HCT116 (cell line): Measurements from ENCODE around the gene BCAR3. TPM values are rescaled to one million over a fixed set of nuclear protein-coding genes. Genes with fewer than 3 reads are reported as not detected.

ENCODE experiments used
- ATAC-seq: fragments of 200-7000 bp; cut with Tn5 transposase; 2 replicates; pipeline ENCODE4 v1.9.1; 2020; ENCODE audit warnings: mild to moderate bottlenecking, moderate library complexity
- BruUV-seq: library from RNA; stranded (reverse); fragments of 400-500 nt; replicated peaks from 2 replicates; lab custom pipeline; 2021; lab: Mats Ljungman, UMichigan
- CTCF ChIA-PET: fragments of 300-600 bp; sonication (Branson Sonifier 250); formaldehyde crosslinking; loops from one replicate; lab custom pipeline; 2021; ENCODE audit warnings: antibody characterized with exemption; lab: Charles Lee
- POLR2A ChIA-PET: fragments of 300-600, 350-600 bp; sonication (Branson Sonifier 250); formaldehyde crosslinking; loops from one replicate; lab custom pipeline; 2021; ENCODE audit warnings: antibody characterized with exemption; lab: Charles Lee
- RAD21 ChIA-PET, 2 experiments: fragments of 300-600 bp; sonication (Branson Sonifier 250); formaldehyde crosslinking; loops; one replicate each; lab custom pipeline; 2023; ENCODE audit warnings: low total read pairs in 2 of 2; ENCODE audit not compliant: uncharacterized antibody in 2 of 2, unreplicated experiment in 2 of 2, low non-redundant PET in 1 of 2; lab: Charles Lee
- DNase-seq: peaks from one replicate; pipeline ENCODE4 v3.0.0-alpha.2; 2010; ENCODE audit warnings: low read depth, low spot score
- H2AFZ ChIP-seq: fragments of 200-600 bp; shearing (Covaris generic), sonication (generic); 2 replicates; pipeline ENCODE4 v1.6.1; 2017; ENCODE audit warnings: low read depth, mixed run types, mixed read lengths, antibody characterized with exemption, low read length; ENCODE audit not compliant: poor library complexity, severe bottlenecking
- H3K27ac ChIP-seq: 2 replicates; pipeline ENCODE4 v1.5.1; 2012; ENCODE audit warnings: low read depth, low read length
- H3K27me3 ChIP-seq: fragments of 200-600 bp; sonication (generic); 2 replicates; pipeline ENCODE4 v1.6.1; 2016; ENCODE audit warnings: mixed run types, low read length, mixed read lengths; ENCODE audit not compliant: insufficient read depth
- H3K36me3 ChIP-seq, 2 experiments: fragments of 200-500 bp in 1 of 2; fragments of 200-600 bp in 1 of 2; sonication (Bioruptor generic) in 1 of 2; sonication (generic) in 1 of 2; 2 replicates each; pipeline versions ENCODE4 v1.5.1 to v1.6.1; 2014 to 2016; ENCODE audit warnings: low read length in 2 of 2, inconsistent platforms in 1 of 2, mixed read lengths in 1 of 2, mixed run types in 1 of 2; ENCODE audit not compliant: insufficient read depth in 2 of 2, control insufficient read depth in 1 of 2
- H3K4me1 ChIP-seq, 2 experiments: fragments of 200-600 bp in 1 of 2; sonication (generic) in 1 of 2; 2 replicates each; pipeline versions ENCODE4 v1.5.1 to v1.6.1; 2012 to 2017; ENCODE audit warnings: low read length in 2 of 2, inconsistent platforms in 1 of 2, mild to moderate bottlenecking in 1 of 2, mixed read lengths in 1 of 2, mixed run types in 1 of 2, moderate library complexity in 1 of 2; ENCODE audit not compliant: insufficient read depth in 2 of 2, control insufficient read depth in 1 of 2
- H3K4me2 ChIP-seq: fragments of 200-600 bp; sonication (generic); 2 replicates; pipeline ENCODE4 v1.6.1; 2017; ENCODE audit warnings: mixed run types, low read length, mixed read lengths
- H3K4me3 ChIP-seq, 2 experiments: fragments of 200-600 bp in 1 of 2; sonication (generic) in 1 of 2; replicated peaks in 1 of 2; 2 replicates each; pipeline ENCODE4 v1.5.1; 2011 to 2016; ENCODE audit warnings: low read length in 2 of 2, control low read depth in 1 of 2, low read depth in 1 of 2, mild to moderate bottlenecking in 1 of 2, mixed read lengths in 1 of 2, mixed run types in 1 of 2
- H3K79me2 ChIP-seq: fragments of 200-600 bp; sonication (generic); 2 replicates; pipeline ENCODE4 v1.6.1; 2017; ENCODE audit warnings: mild to moderate bottlenecking, mixed run types, low read length, moderate library complexity, mixed read lengths; ENCODE audit not compliant: insufficient read depth
- H3K9ac ChIP-seq: fragments of 200-600 bp; sonication (generic); 2 replicates; pipeline ENCODE4 v1.6.1; 2016; ENCODE audit warnings: low read length, mixed read lengths
- H3K9me2 ChIP-seq: fragments of 200-600 bp; sonication (generic), shearing (Covaris generic); 2 replicates; pipeline ENCODE4 v1.6.1; 2017; ENCODE audit warnings: mixed run types, mild to moderate bottlenecking, moderate library complexity; ENCODE audit not compliant: insufficient read depth
- H3K9me3 ChIP-seq, 2 experiments: fragments of 200-500 bp in 1 of 2; fragments of 200-600 bp in 1 of 2; sonication (Bioruptor generic) in 1 of 2; sonication (generic) in 1 of 2; 2 replicates each; pipeline ENCODE4 v1.6.1; 2014 to 2017; ENCODE audit warnings: low read length in 2 of 2, mixed read lengths in 2 of 2, inconsistent platforms in 1 of 2, low read depth in 1 of 2, mild to moderate bottlenecking in 1 of 2, mixed run types in 1 of 2, moderate library complexity in 1 of 2; ENCODE audit not compliant: control insufficient read depth in 1 of 2, insufficient read depth in 1 of 2
- H4K20me1 ChIP-seq: fragments of 200-600 bp; sonication (generic), shearing (Covaris generic); 2 replicates; pipeline ENCODE4 v1.6.1; 2017; ENCODE audit warnings: mixed run types, mild to moderate bottlenecking, moderate library complexity; ENCODE audit not compliant: insufficient read depth
- CBX3 ChIP-seq: IDR thresholded peaks from 2 replicates; pipeline ENCODE4 v1.6.1; 2012; ENCODE audit warnings: low read depth
- CEBPB ChIP-seq: IDR thresholded peaks from 2 replicates; pipeline ENCODE4 v1.6.1; 2012; ENCODE audit warnings: low read depth
- EGR1 ChIP-seq: IDR thresholded peaks from 2 replicates; pipeline ENCODE4 v1.6.1; 2012; ENCODE audit warnings: low read depth
- ELF1 ChIP-seq: IDR thresholded peaks from 2 replicates; pipeline ENCODE4 v1.6.1; 2012; ENCODE audit warnings: low read depth, borderline replicate concordance
- EZH2 ChIP-seq: fragments of 200-600 bp; sonication (generic); IDR thresholded peaks from 2 replicates; pipeline ENCODE4 v1.6.1; 2017; ENCODE audit warnings: antibody characterized with exemption, mixed run types
- FOSL1 ChIP-seq: IDR thresholded peaks from 2 replicates; pipeline ENCODE4 v1.6.1; 2012; ENCODE audit warnings: low read depth
- JUND ChIP-seq: IDR thresholded peaks from 2 replicates; pipeline ENCODE4 v1.6.1; 2012
- MAX ChIP-seq: IDR thresholded peaks from 2 replicates; pipeline ENCODE4 v1.6.1; 2012
- POLR2A ChIP-seq: IDR thresholded peaks from 2 replicates; pipeline ENCODE4 v1.7.0; 2011; ENCODE audit warnings: borderline replicate concordance; ENCODE audit not compliant: insufficient read depth, insufficient read length; ENCODE audit errors: extremely low read depth
- POLR2AphosphoS5 ChIP-seq: IDR thresholded peaks from 2 replicates; pipeline ENCODE4 v1.6.1; 2011; ENCODE audit warnings: mild to moderate bottlenecking, low read depth, low read length, moderate library complexity
- RAD21 ChIP-seq: IDR thresholded peaks from 2 replicates; pipeline ENCODE4 v1.6.1; 2012; ENCODE audit warnings: low read depth, mild to moderate bottlenecking
- REST ChIP-seq: IDR thresholded peaks from 2 replicates; pipeline ENCODE4 v1.6.1; 2012; ENCODE audit warnings: low read depth
- SIN3A ChIP-seq: IDR thresholded peaks from 2 replicates; pipeline ENCODE4 v1.6.1; 2012; ENCODE audit warnings: low read depth
- SP1 ChIP-seq: IDR thresholded peaks from 2 replicates; pipeline ENCODE4 v1.6.1; 2012; ENCODE audit warnings: low read depth
- TCF7L2 ChIP-seq: IDR thresholded peaks from 2 replicates; pipeline ENCODE4 v1.7.0; 2011; ENCODE audit warnings: borderline replicate concordance, inconsistent platforms; ENCODE audit not compliant: insufficient read depth, insufficient read length; ENCODE audit errors: extremely low read depth
- YY1 ChIP-seq: IDR thresholded peaks from 2 replicates; pipeline ENCODE4 v1.6.1; 2011; ENCODE audit warnings: low read length, low read depth, moderate library complexity, mild to moderate bottlenecking; ENCODE audit not compliant: insufficient replicate concordance; ENCODE audit errors: extremely low read depth
- ZBTB33 ChIP-seq: IDR thresholded peaks from 2 replicates; pipeline ENCODE4 v1.6.1; 2011; ENCODE audit warnings: mild to moderate bottlenecking, low read length, moderate library complexity; ENCODE audit not compliant: insufficient replicate concordance; ENCODE audit errors: extremely low read depth
- intact Hi-C: fragments of 100-400 bp; cut with micrococcal nuclease; formaldehyde crosslinking; loops from 2 replicates; pipeline ENCODE4 v1.10.0; 2022
- total RNA-seq: library from RNA; stranded (reverse); gene quantifications from one replicate; pipeline ENCODE4 v1.2.1, GENCODE V29; 2021; ENCODE audit not compliant: unreplicated experiment

BCAR3 gene
- total RNA-seq, 1 experiment from 2014 or later = 24.5 TPM

GRCh38 chr1:93578433-93578830 is 103.2 kb downstream of the BCAR3 start:
- no peaks in the 10 kb centered on the region for H3K9me3 ChIP-seq
- ChIA-PET POLR2A (no interaction called here), RAD21 (no interaction called here), CTCF (no interaction called here)
- no peak overlapping the region for H3K27ac ChIP-seq
- H3K4me2 ChIP-seq = no peak overlapping the region
- no peak overlapping the region for H3K4me3 ChIP-seq
- no peaks in the 10 kb centered on the region for H4K20me1 ChIP-seq
- no peak overlapping the region for H2AFZ ChIP-seq
- H3K4me1 ChIP-seq = no peaks in the 10 kb centered on the region
- no peak for DNase-seq
- H3K9me2 ChIP-seq = no peaks in the 10 kb centered on the region
- no peak overlapping the region for H3K9ac ChIP-seq
- no peaks in the 10 kb centered on the region for H3K27me3 ChIP-seq
- H3K36me3 ChIP-seq = peaks cover 3 to 53% of the 10 kb centered on the region in 2 experiments; a peak in 2 of 4 replicates
- BruUV-seq = no TSS peak
- no peak for ATAC-seq
- H3K79me2 ChIP-seq = peaks cover 17% of the 10 kb centered on the region; the same call in 1 of the 2 replicates
- TF ChIP-seq SIN3A (no peak), MAX (no peak), FOSL1 (no peak), ZBTB33 (no peak), CBX3 (no peak), RAD21 (no peak), ELF1 (no peak), CEBPB (no peak), EZH2 (no peak), POLR2AphosphoS5 (no peak), EGR1 (no peak), REST (no peak), TCF7L2 (no peak), YY1 (no peak), JUND (no peak), POLR2A (no peak), SP1 (no peak)
- intact Hi-C loops = no loop called here
